SJSA1 (cell line): ENCODE measurements around the gene CD160. TPM values are rescaled to one million over a fixed set of nuclear protein-coding genes. Genes with fewer than 3 reads are reported as not detected.
"Not testable (repeated sequence)": the region's sequence is repeated elsewhere in the genome, so short reads cannot be mapped to it uniquely, and the experiment has no call there.

Experiments
- DNase-seq, 2 experiments: peaks; one replicate each; pipeline ENCODE4 v3.0.0-alpha.2; 2015 to 2020; ENCODE audit warnings: low spot score in 2 of 2, low read depth in 1 of 2
- H3K27ac ChIP-seq: fragments of 250-450 bp; sonication (Bioruptor Pico); 2 replicates; pipeline ENCODE4 v1.5.1; 2020; ENCODE audit warnings: mild to moderate bottlenecking, moderate library complexity
- H3K27me3 ChIP-seq: fragments of 250-450 bp; sonication (Bioruptor Pico); replicated peaks from 2 replicates; pipeline ENCODE4 v1.5.1; 2020; ENCODE audit warnings: mild to moderate bottlenecking, moderate library complexity
- H3K36me3 ChIP-seq: fragments of 250-450 bp; sonication (Bioruptor Pico); 2 replicates; pipeline ENCODE4 v1.5.1; 2020; ENCODE audit warnings: mild to moderate bottlenecking
- H3K4me1 ChIP-seq: fragments of 250-450 bp; sonication (Bioruptor Pico); replicated peaks from 2 replicates; pipeline ENCODE4 v1.6.1; 2021; ENCODE audit warnings: mild to moderate bottlenecking
- H3K4me3 ChIP-seq: fragments of 250-450 bp; sonication (Bioruptor Pico); 2 replicates; pipeline ENCODE4 v1.5.1; 2020; ENCODE audit warnings: mild to moderate bottlenecking
- H3K9me3 ChIP-seq: fragments of 250-450 bp; sonication (Bioruptor Pico); replicated peaks from 2 replicates; pipeline ENCODE4 v1.5.1; 2020; ENCODE audit warnings: mild to moderate bottlenecking
- total RNA-seq: library from RNA; depleted of rRNA; stranded (reverse); fragments of >200 nt; shearing (Covaris generic); gene quantifications from 2 replicates; pipeline ENCODE4 v1.2.3, GENCODE V29; 2014

CD160 gene
- total RNA-seq, 1 experiment from 2014 or later = 0.18 TPM

- Histone ChIP-seq H3K4me3 (no peak overlapping the region), H3K36me3 (peaks cover 61% of the 10 kb centered on the region), H3K27me3 (no peaks in the 10 kb centered on the region), H3K9me3 (0 out of 2 replicates have a peak, but pooled peaks cover 3% of the 10 kb centered on the region), H3K27ac (no peak overlapping the region), H3K4me1 (peaks cover 14% of the 10 kb centered on the region)
- no peak for DNase-seq
Measured at GRCh38 chr1:145758116-145758515, 38.8 kb downstream of the CD160 start.

- Histone ChIP-seq H3K36me3 (peaks cover 62% of the 10 kb centered on the region), H3K27ac (no peak overlapping the region), H3K27me3 (no peaks in the 10 kb centered on the region), H3K4me1 (peaks cover 12% of the 10 kb centered on the region), H3K4me3 (no peak overlapping the region), H3K9me3 (0 out of 2 replicates have a peak, but pooled peaks cover 3% of the 10 kb centered on the region)
- no peak for DNase-seq
Measured at GRCh38 chr1:145758575-145758974, 39.3 kb downstream of the CD160 start.

- Histone ChIP-seq H3K27ac (no peak overlapping the region), H3K4me1 (peaks cover 12% of the 10 kb centered on the region), H3K36me3 (peaks cover 62% of the 10 kb centered on the region), H3K4me3 (no peak overlapping the region), H3K9me3 (0 out of 2 replicates have a peak, but pooled peaks cover 3% of the 10 kb centered on the region), H3K27me3 (no peaks in the 10 kb centered on the region)
- no peak for DNase-seq
Measured at GRCh38 chr1:145759721-145760120, 40.4 kb downstream of the CD160 start.

- Histone ChIP-seq H3K4me1 (peaks cover 13% of the 10 kb centered on the region), H3K36me3 (peaks cover 63% of the 10 kb centered on the region)
- H3K27me3 ChIP-seq, H3K27ac ChIP-seq, DNase-seq, H3K9me3 ChIP-seq, H3K4me3 ChIP-seq: not testable (repeated sequence)
Measured at GRCh38 chr1:145760395-145760949, 41.2 kb downstream of the CD160 start.

GRCh38 chr1:145761498-145761897, 42.2 kb downstream of the CD160 start:
- Histone ChIP-seq H3K4me1 (peaks cover 18% of the 10 kb centered on the region), H3K36me3 (peaks cover 67% of the 10 kb centered on the region)
- not testable (repeated sequence) for H3K27ac ChIP-seq, DNase-seq, H3K4me3 ChIP-seq, H3K27me3 ChIP-seq, H3K9me3 ChIP-seq

- H3K4me3 ChIP-seq, H3K9me3 ChIP-seq, H3K27me3 ChIP-seq, DNase-seq, H3K27ac ChIP-seq: not testable (repeated sequence)
- Histone ChIP-seq H3K36me3 (peaks cover 65% of the 10 kb centered on the region), H3K4me1 (peaks cover 18% of the 10 kb centered on the region)
Measured at GRCh38 chr1:145762001-145762400, 42.7 kb downstream of the CD160 start.

- not testable (repeated sequence) for H3K27me3 ChIP-seq, H3K4me3 ChIP-seq, H3K9me3 ChIP-seq, H3K4me1 ChIP-seq, DNase-seq, H3K27ac ChIP-seq
- peaks cover 50% of the 10 kb centered on the region for H3K36me3 ChIP-seq
Measured at GRCh38 chr1:145764231-145764940, 45.1 kb downstream of the CD160 start.

GRCh38 chr1:145765127-145765526, 45.8 kb downstream of the CD160 start:
- not testable (repeated sequence) for H3K4me3 ChIP-seq, H3K4me1 ChIP-seq, DNase-seq, H3K27me3 ChIP-seq, H3K9me3 ChIP-seq, H3K27ac ChIP-seq
- peaks cover 50% of the 10 kb centered on the region for H3K36me3 ChIP-seq

GRCh38 chr1:145765585-145766360, 46.5 kb downstream of the CD160 start:
- H3K4me1 ChIP-seq, H3K4me3 ChIP-seq, H3K9me3 ChIP-seq, H3K27me3 ChIP-seq, DNase-seq: not testable (repeated sequence)
- Histone ChIP-seq H3K27ac (0 out of 2 replicates have a peak overlapping the region, but pooled peaks have one; percentile 11), H3K36me3 (peaks cover 49% of the 10 kb centered on the region)

GRCh38 chr1:145766926-145767325, 47.6 kb downstream of the CD160 start:
- not testable (repeated sequence) for H3K27me3 ChIP-seq, H3K9me3 ChIP-seq, DNase-seq, H3K4me1 ChIP-seq, H3K27ac ChIP-seq, H3K4me3 ChIP-seq
- peaks cover 44% of the 10 kb centered on the region for H3K36me3 ChIP-seq

- not testable (repeated sequence) for H3K27ac ChIP-seq, DNase-seq, H3K4me3 ChIP-seq, H3K4me1 ChIP-seq, H3K27me3 ChIP-seq, H3K9me3 ChIP-seq
- peaks cover 41% of the 10 kb centered on the region for H3K36me3 ChIP-seq
Measured at GRCh38 chr1:145768004-145768403, 48.7 kb downstream of the CD160 start.

GRCh38 chr1:145771056-145771455, 51.8 kb downstream of the CD160 start:
- Histone ChIP-seq H3K27ac (no peak overlapping the region), H3K4me3 (no peak overlapping the region), H3K9me3 (no peaks in the 10 kb centered on the region), H3K27me3 (no peaks in the 10 kb centered on the region), H3K4me1 (peaks cover 4% of the 10 kb centered on the region), H3K36me3 (peaks cover 32% of the 10 kb centered on the region)
- no peak for DNase-seq

- DNase-seq = no peak
Measured at GRCh38 chr1:145773423-145773822, 54.1 kb downstream of the CD160 start.

More at GRCh38 chr1:145773423-145773822, 54.1 kb downstream of the CD160 start:
- peaks cover 25% of the 10 kb centered on the region for H3K36me3 ChIP-seq
- no peak overlapping the region for H3K27ac ChIP-seq
- no peaks in the 10 kb centered on the region for H3K27me3 ChIP-seq
- H3K4me3 ChIP-seq = no peak overlapping the region
- H3K9me3 ChIP-seq = no peaks in the 10 kb centered on the region
- H3K4me1 ChIP-seq = peaks cover 4% of the 10 kb centered on the region; the same call in 1 of the 2 replicates
